GM19397 (cell line): Measurements from ENCODE around the gene TCIRG1.
A peak's percentile ranks its signal among the peaks of the same experiment; 100 is the strongest.

Experiments used
- ATAC-seq: cut with Tn5 transposase; IDR thresholded peaks from one replicate; pipeline ENCODE4 v1.9.1; 2021; ENCODE audit warnings: mild to moderate bottlenecking, moderate library complexity; ENCODE audit not compliant: unreplicated experiment

TCIRG1 gene

GRCh38 chr11:68036141-68036716, 2.6 kb upstream of the TCIRG1 start:
- no peak for ATAC-seq

- ATAC-seq = no peak
Measured at GRCh38 chr11:68036717-68037239, 2.0 kb upstream of the TCIRG1 start.

- no peak for ATAC-seq
Measured at GRCh38 chr11:68037411-68038225, 1.2 kb upstream of the TCIRG1 start.

- no peak for ATAC-seq
Measured at GRCh38 chr11:68038226-68038717, 553 bp upstream of the TCIRG1 start.

- no peak for ATAC-seq
Measured at GRCh38 chr11:68039526-68040086, 781 bp downstream of the TCIRG1 start.

- peak; percentile 45 for ATAC-seq
Measured at GRCh38 chr11:68040101-68040956, 1.5 kb downstream of the TCIRG1 start.

- no peak for ATAC-seq
Measured at GRCh38 chr11:68040957-68041591, 2.2 kb downstream of the TCIRG1 start.

- ATAC-seq = no peak
Measured at GRCh38 chr11:68041617-68042218, 2.9 kb downstream of the TCIRG1 start.

- ATAC-seq = no peak
Measured at GRCh38 chr11:68042219-68043028, 3.6 kb downstream of the TCIRG1 start.

GRCh38 chr11:68043029-68043348, 4.2 kb downstream of the TCIRG1 start:
- no peak for ATAC-seq

GRCh38 chr11:68043349-68044144, 4.7 kb downstream of the TCIRG1 start:
- ATAC-seq = no peak

GRCh38 chr11:68044145-68044813, 5.5 kb downstream of the TCIRG1 start:
- ATAC-seq = no peak

- no peak for ATAC-seq
Measured at GRCh38 chr11:68044898-68045351, 6.1 kb downstream of the TCIRG1 start.

GRCh38 chr11:68047437-68048290, 8.8 kb downstream of the TCIRG1 start:
- no peak for ATAC-seq

GRCh38 chr11:68048681-68049508, 10.1 kb downstream of the TCIRG1 start:
- ATAC-seq = no peak
